IPS-15b (cell line): ENCODE measurements around the gene FSTL3.

Source experiments
- H3K27me3 ChIP-seq: one replicate; pipeline ENCODE4 v1.6.1; 2013; ENCODE audit warnings: low read length; ENCODE audit not compliant: control insufficient read depth, insufficient read depth
- H3K36me3 ChIP-seq: one replicate; pipeline ENCODE4 v1.6.1; 2013; ENCODE audit warnings: low read length; ENCODE audit not compliant: control insufficient read depth, insufficient read depth
- H3K4me1 ChIP-seq: one replicate; pipeline ENCODE4 v1.6.1; 2013; ENCODE audit warnings: mild to moderate bottlenecking, low read length; ENCODE audit not compliant: control insufficient read depth, insufficient read depth
- H3K4me3 ChIP-seq: one replicate; pipeline ENCODE4 v1.5.1; 2013; ENCODE audit warnings: low read depth, low read length
- H3K9ac ChIP-seq: one replicate; pipeline ENCODE4 v1.6.1; 2013; ENCODE audit warnings: low read depth, mild to moderate bottlenecking, low read length
- H3K9me3 ChIP-seq: one replicate; pipeline ENCODE4 v1.6.1; 2013; ENCODE audit warnings: mild to moderate bottlenecking, low read length; ENCODE audit not compliant: control insufficient read depth, insufficient read depth

FSTL3 gene

GRCh38 chr19:639253-640160 is 36.7 kb upstream of the FSTL3 start, which contains the start of gene FGF22:
Gene FGF22, plus strand, starts transcription at chr19:639879. Its CDS starts 47 bp downstream, at chr19:639926.
- Histone ChIP-seq H3K36me3 (peaks cover 4% of the 10 kb centered on the region), H3K27me3 (peaks cover 8% of the 10 kb centered on the region), H3K4me3 (peak within 1 kb of the TSS; percentile 54), H3K4me1 (no peaks in the 10 kb centered on the region), H3K9ac (no peak within 1 kb of the TSS), H3K9me3 (no peaks in the 10 kb centered on the region)

- no peak overlapping the region for H3K4me3 ChIP-seq
- H3K36me3 ChIP-seq = peaks cover 11% of the 10 kb centered on the region
- H3K9me3 ChIP-seq = no peaks in the 10 kb centered on the region
- H3K27me3 ChIP-seq = peaks cover 8% of the 10 kb centered on the region
- no peaks in the 10 kb centered on the region for H3K4me1 ChIP-seq
- H3K9ac ChIP-seq = no peak overlapping the region
Measured at GRCh38 chr19:640161-640558, 36.0 kb upstream of the FSTL3 start.

- Histone ChIP-seq H3K9me3 (no peaks in the 10 kb centered on the region), H3K4me3 (no peak overlapping the region), H3K36me3 (peaks cover 11% of the 10 kb centered on the region), H3K9ac (no peak overlapping the region), H3K4me1 (no peaks in the 10 kb centered on the region), H3K27me3 (peaks cover 8% of the 10 kb centered on the region)
Measured at GRCh38 chr19:640606-641189, 35.5 kb upstream of the FSTL3 start.

GRCh38 chr19:641702-642101 is 34.5 kb upstream of the FSTL3 start:
- H3K27me3 ChIP-seq = peaks cover 8% of the 10 kb centered on the region
- no peaks in the 10 kb centered on the region for H3K4me1 ChIP-seq
- no peak overlapping the region for H3K9ac ChIP-seq
- H3K9me3 ChIP-seq = no peaks in the 10 kb centered on the region
- H3K4me3 ChIP-seq = no peak overlapping the region
- peaks cover 15% of the 10 kb centered on the region for H3K36me3 ChIP-seq

DNA sequence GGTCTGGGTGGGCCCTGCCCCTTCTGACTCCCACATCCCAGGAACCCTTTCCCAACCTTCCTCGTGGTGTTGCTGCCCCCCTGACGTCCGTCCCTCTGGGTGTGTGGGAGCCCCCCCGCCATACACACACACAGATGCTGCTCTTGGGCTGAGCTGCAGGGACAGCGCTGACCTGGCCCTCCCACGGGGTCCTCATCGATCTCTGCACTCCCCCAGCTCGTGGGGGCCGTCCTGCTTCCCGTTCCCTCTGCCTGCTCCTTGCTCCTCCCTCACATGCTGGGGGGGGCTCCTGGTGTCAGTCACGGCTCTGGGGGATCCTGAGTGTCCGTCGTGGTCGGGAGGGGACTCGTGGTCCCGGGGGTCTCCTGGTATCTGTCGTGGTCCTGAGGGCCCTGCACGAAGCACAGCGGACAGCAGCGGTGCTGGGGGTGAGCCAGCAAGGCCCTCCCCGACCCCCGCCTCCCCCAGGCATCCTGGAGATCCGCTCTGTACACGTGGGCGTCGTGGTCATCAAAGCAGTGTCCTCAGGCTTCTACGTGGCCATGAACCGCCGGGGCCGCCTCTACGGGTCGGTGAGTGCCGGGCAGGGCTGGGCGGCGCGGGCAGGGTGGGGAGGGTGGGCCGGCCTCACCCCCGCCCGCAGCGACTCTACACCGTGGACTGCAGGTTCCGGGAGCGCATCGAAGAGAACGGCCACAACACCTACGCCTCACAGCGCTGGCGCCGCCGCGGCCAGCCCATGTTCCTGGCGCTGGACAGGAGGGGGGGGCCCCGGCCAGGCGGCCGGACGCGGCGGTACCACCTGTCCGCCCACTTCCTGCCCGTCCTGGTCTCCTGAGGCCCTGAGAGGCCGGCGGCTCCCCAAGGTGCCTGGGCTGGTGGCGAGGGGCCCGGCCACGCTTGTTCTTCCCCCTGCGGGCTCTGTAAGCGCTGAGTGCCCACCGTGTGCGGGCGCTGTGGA is 33.1 kb upstream of the FSTL3 start:
- Histone ChIP-seq H3K4me3 (no peak overlapping the region), H3K27me3 (peaks cover 2% of the 10 kb centered on the region), H3K9ac (no peak overlapping the region), H3K36me3 (peaks cover 28% of the 10 kb centered on the region), H3K4me1 (no peaks in the 10 kb centered on the region), H3K9me3 (no peaks in the 10 kb centered on the region)

- no peaks in the 10 kb centered on the region for H3K9me3 ChIP-seq
- no peak overlapping the region for H3K4me3 ChIP-seq
- no peaks in the 10 kb centered on the region for H3K4me1 ChIP-seq
- H3K9ac ChIP-seq = no peak overlapping the region
- peaks cover 2% of the 10 kb centered on the region for H3K27me3 ChIP-seq
- peaks cover 35% of the 10 kb centered on the region for H3K36me3 ChIP-seq
Measured at GRCh38 chr19:643736-644135, 32.5 kb upstream of the FSTL3 start.

- no peak overlapping the region for H3K9ac ChIP-seq
- no peak overlapping the region for H3K4me3 ChIP-seq
- H3K4me1 ChIP-seq = no peaks in the 10 kb centered on the region
- H3K36me3 ChIP-seq = peaks cover 39% of the 10 kb centered on the region
- no peaks in the 10 kb centered on the region for H3K9me3 ChIP-seq
- H3K27me3 ChIP-seq = no peaks in the 10 kb centered on the region
Measured at GRCh38 chr19:644363-644762, 31.8 kb upstream of the FSTL3 start.

DNA sequence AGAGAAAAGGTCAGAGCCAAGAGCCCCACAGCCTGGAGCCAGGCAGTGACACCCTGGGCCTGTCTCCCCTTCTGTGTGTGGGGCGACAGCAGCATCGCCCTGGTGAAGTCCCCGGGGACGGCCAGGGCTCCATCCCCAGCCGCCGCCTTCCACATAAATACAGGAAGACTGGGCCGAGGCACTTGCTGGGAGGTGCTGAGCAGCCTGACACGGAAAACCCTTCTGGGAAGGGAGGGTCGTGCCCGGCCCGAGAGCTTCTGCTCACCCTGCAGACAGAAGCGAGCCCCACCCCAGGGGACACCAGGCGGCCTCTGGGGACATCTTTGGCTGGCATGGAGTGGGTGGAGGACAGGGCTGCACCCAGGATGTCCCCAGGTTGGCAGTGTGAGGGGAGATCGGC is 31.4 kb upstream of the FSTL3 start:
- Histone ChIP-seq H3K9ac (no peak overlapping the region), H3K36me3 (peaks cover 42% of the 10 kb centered on the region), H3K4me3 (no peak overlapping the region)

DNA sequence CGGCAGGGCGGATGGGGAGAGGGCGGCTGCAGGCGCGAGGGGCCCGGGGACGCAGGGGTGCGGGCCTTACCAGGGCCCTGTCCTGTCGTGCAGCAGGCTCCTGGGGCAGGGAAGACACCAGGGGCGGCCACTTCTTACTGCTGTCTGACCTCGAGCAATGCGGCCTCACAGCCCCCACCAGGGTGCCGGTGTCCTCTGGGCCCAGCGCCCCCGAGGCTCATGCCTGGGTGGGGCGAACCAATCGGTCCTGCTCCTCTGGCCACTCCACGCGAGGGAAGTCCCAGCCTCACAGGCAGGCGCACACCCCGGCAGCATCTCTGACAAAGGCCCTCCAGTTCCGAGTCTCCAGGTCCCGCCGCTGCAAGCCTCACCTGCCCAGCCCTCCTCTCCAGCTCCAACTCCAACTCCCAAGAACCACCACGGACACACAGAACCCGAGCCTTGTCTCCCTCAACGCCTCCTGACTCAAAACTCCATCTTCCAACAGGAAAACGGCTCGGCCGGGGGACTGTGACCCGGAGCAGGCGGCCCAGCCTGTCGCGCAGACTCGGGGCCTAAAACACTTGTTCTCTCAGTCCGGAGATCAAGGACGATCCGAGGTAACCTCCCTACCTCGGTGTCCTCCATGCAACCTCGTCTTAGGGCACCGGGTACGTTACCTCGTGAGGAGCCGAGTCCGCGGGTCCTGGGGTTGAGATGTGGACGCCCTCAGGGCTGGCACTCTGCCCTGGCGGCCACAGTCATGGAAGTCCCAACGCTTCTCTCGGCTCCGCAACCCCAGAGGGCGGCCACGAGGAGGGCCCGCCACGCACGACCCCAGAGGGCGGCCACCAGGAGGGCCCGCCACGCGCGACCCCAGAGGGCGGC is 30.0 kb upstream of the FSTL3 start:
- Histone ChIP-seq H3K4me3 (no peak overlapping the region), H3K27me3 (no peaks in the 10 kb centered on the region), H3K4me1 (no peaks in the 10 kb centered on the region), H3K9ac (no peak overlapping the region), H3K36me3 (peaks cover 43% of the 10 kb centered on the region), H3K9me3 (no peaks in the 10 kb centered on the region)

More for the DNA sequence above, 31.4 kb upstream of the FSTL3 start:
- Histone ChIP-seq H3K9me3 (no peaks in the 10 kb centered on the region), H3K4me1 (no peaks in the 10 kb centered on the region), H3K27me3 (no peaks in the 10 kb centered on the region)

DNA sequence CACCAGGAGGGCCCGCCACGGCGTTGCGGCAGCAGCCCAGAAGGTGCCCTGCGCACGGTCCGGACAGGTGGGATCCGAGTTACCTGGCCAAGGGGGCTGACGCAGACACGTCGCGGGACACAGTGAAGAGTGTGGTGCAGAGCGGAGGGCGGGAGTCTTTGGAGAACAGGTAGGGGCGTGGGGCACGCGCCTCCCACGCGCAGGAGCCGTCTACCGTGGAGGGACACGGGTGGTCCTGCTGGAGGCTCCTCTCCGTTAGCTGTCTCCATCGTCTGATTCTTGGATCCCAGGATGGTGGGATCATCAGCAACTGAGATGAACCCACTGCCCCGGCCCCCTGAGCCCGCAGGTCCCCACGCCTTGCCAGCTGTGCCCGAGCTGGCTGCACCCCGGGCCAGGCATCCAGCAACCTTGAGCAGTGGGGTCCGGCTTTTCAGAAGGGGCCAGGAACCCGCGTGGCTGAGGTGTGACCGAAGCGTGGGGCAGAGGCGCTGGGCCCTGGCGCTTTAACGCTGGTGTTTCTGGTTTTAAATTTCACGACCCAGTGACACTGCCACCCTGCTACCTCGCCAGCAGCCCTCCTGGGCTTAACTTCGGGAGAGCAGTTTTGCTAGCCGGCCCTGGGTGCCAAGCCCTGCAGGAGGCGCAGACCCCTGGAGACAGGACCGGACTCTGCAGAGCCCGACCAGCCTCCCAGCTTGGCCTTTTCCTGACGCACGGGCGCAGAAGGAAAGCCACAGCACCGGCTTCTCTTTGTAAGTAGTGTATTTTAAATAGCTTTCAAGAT is 29.2 kb upstream of the FSTL3 start:
- Histone ChIP-seq H3K4me1 (no peaks in the 10 kb centered on the region), H3K9ac (no peak overlapping the region), H3K4me3 (no peak overlapping the region), H3K36me3 (peaks cover 49% of the 10 kb centered on the region), H3K9me3 (no peaks in the 10 kb centered on the region), H3K27me3 (no peaks in the 10 kb centered on the region)
